D721Med (cell line): Measurements from ENCODE around the gene PHETA1.
A peak's percentile ranks its signal among the peaks of the same experiment; 100 is the strongest.

ENCODE experiments used
- DNase-seq: peaks from one replicate; pipeline ENCODE4 v3.0.0; 2011; ENCODE audit warnings: low spot score; ENCODE audit not compliant: insufficient read length
- FAIRE-seq: peaks from 2 replicates; lab custom pipeline; 2011; peaks lifted over from hg19 to GRCh38; lab: Jason Lieb, UNC
- CTCF ChIP-seq: IDR thresholded peaks from 2 replicates; pipeline ENCODE4 v1.5.1; 2012; ENCODE audit warnings: mild to moderate bottlenecking, control low read depth; ENCODE audit not compliant: insufficient read depth; ENCODE audit errors: missing control alignments

The PHETA1 gene

GRCh38 chr12:111314953-111315539, 53.8 kb downstream of the PHETA1 start:
- FAIRE-seq (no peak), DNase-seq (no peak)
- no peak for TF ChIP-seq CTCF

GRCh38 chr12:111313833-111314259, 55.0 kb downstream of the PHETA1 start:
- DNase-seq (peak; percentile 96), FAIRE-seq (no peak)
- peak; percentile 93 for TF ChIP-seq CTCF

GRCh38 chr12:111312708-111313107, 56.2 kb downstream of the PHETA1 start:
- no peak for DNase-seq
- FAIRE-seq, result no peak
- no peak for TF ChIP-seq CTCF

GRCh38 chr12:111312016-111312415, 56.9 kb downstream of the PHETA1 start:
- no peak for TF ChIP-seq CTCF
- no peak for FAIRE-seq
- DNase-seq, result no peak

- TF ChIP-seq CTCF, result no peak
- DNase-seq (no peak), FAIRE-seq (no peak)
Observed at GRCh38 chr12:111311011-111311410, 57.9 kb downstream of the PHETA1 start.
